IMR-90 (cell line): ENCODE results near the gene MAML3. TPM values are rescaled to one million over a fixed set of nuclear protein-coding genes. Genes with fewer than 3 reads are reported as not detected.

ENCODE experiments used
- ATAC-seq: fragments of 200-7000 bp; cut with Tn5 transposase; 2 replicates; pipeline ENCODE4 v1.9.1; 2020; ENCODE audit warnings: low read depth, mild to moderate bottlenecking, moderate library complexity
- BruUV-seq: library from RNA; stranded (reverse); fragments of 400-500 nt; replicated peaks from 2 replicates; lab custom pipeline; 2021; lab: Mats Ljungman, UMichigan
- CTCF ChIA-PET: fragments of 300-600 bp; formaldehyde crosslinking; extraction: SDS; loops from one replicate; lab custom pipeline; 2021; ENCODE audit warnings: antibody characterized with exemption; lab: Yijun Ruan, JAX
- POLR2A ChIA-PET: fragments of 300-600 bp; sonication (Branson Sonifier 250); formaldehyde crosslinking; loops from one replicate; lab custom pipeline; 2022; ENCODE audit warnings: antibody characterized with exemption; ENCODE audit not compliant: unreplicated experiment; lab: Charles Lee
- DNase-seq: peaks from one replicate; pipeline ENCODE4 v3.0.0; 2013
- H2AFZ ChIP-seq: replicated peaks from 2 replicates; pipeline ENCODE3; 2013; ENCODE audit warnings: low read length, mild to moderate bottlenecking; ENCODE audit not compliant: poor library complexity
- H2AK5ac ChIP-seq: 2 replicates; pipeline ENCODE4 v1.6.1; 2013; ENCODE audit warnings: low read depth, low read length, inconsistent platforms
- H2AK9ac ChIP-seq: replicated peaks from 2 replicates; pipeline ENCODE3; 2013; ENCODE audit warnings: mild to moderate bottlenecking, low read depth, low read length, moderate library complexity; ENCODE audit not compliant: poor library complexity
- H2BK120ac ChIP-seq: 2 replicates; pipeline ENCODE4 v1.6.1; 2013; ENCODE audit warnings: low read depth, low read length, inconsistent platforms
- H2BK15ac ChIP-seq: 3 replicates; pipeline ENCODE4 v1.6.1; 2013; ENCODE audit warnings: low read depth, low read length, inconsistent platforms
- H2BK20ac ChIP-seq: 2 replicates; pipeline ENCODE4 v1.6.1; 2013; ENCODE audit warnings: low read depth, mild to moderate bottlenecking, inconsistent platforms, low read length, moderate library complexity
- H2BK5ac ChIP-seq: 2 replicates; pipeline ENCODE4 v1.6.1; 2013; ENCODE audit warnings: mild to moderate bottlenecking, low read depth, low read length, inconsistent platforms; ENCODE audit not compliant: poor library complexity, severe bottlenecking
- H3K14ac ChIP-seq: replicated peaks from 2 replicates; pipeline ENCODE4 v1.6.1; 2013; ENCODE audit warnings: low read depth, low read length, inconsistent platforms
- H3K18ac ChIP-seq: 2 replicates; pipeline ENCODE4 v1.6.1; 2013; ENCODE audit warnings: low read depth, low read length, control low read depth
- H3K23ac ChIP-seq: 2 replicates; pipeline ENCODE4 v1.6.1; 2013; ENCODE audit warnings: low read depth, low read length, inconsistent platforms
- H3K27ac ChIP-seq: 2 replicates; pipeline ENCODE4 v1.5.1; 2013; ENCODE audit warnings: mild to moderate bottlenecking, control low read depth, low read length; ENCODE audit not compliant: insufficient read depth
- H3K27me3 ChIP-seq: 2 replicates; pipeline ENCODE4 v1.6.1; 2013; ENCODE audit warnings: low read length; ENCODE audit not compliant: control insufficient read depth, insufficient read depth
- H3K36me3 ChIP-seq: 2 replicates; pipeline ENCODE4 v1.6.1; 2013; ENCODE audit warnings: low read length, mixed read lengths; ENCODE audit not compliant: control insufficient read depth, insufficient read depth
- H3K4ac ChIP-seq: 2 replicates; pipeline ENCODE4 v1.6.1; 2013; ENCODE audit warnings: low read depth, low read length, inconsistent platforms
- H3K4me1 ChIP-seq: 2 replicates; pipeline ENCODE4 v1.6.1; 2013; ENCODE audit warnings: low read length, mixed read lengths; ENCODE audit not compliant: control insufficient read depth, insufficient read depth
- H3K4me2 ChIP-seq: 2 replicates; pipeline ENCODE4 v1.6.1; 2013; ENCODE audit warnings: low read depth, mild to moderate bottlenecking, control low read depth, low read length, moderate library complexity
- H3K4me3 ChIP-seq: 2 replicates; pipeline ENCODE4 v1.5.1; 2013; ENCODE audit warnings: low read depth, mild to moderate bottlenecking, control low read depth, low read length, moderate library complexity; ENCODE audit not compliant: insufficient read depth
- H3K56ac ChIP-seq: 2 replicates; pipeline ENCODE4 v1.6.1; 2013; ENCODE audit warnings: low read length, inconsistent platforms; ENCODE audit not compliant: insufficient read depth; ENCODE audit errors: extremely low read depth
- H3K79me1 ChIP-seq, 2 experiments: 2 replicates each; pipeline ENCODE4 v1.6.1; 2013; ENCODE audit warnings: low read length in 2 of 2, inconsistent platforms in 1 of 2, low read depth in 1 of 2
- H3K9ac ChIP-seq: 2 replicates; pipeline ENCODE4 v1.6.1; 2013; ENCODE audit warnings: low read depth, low read length, control low read depth
- H3K9me1 ChIP-seq: 2 replicates; pipeline ENCODE4 v1.6.1; 2013; ENCODE audit warnings: low read length, inconsistent platforms; ENCODE audit not compliant: insufficient read depth
- H3K9me3 ChIP-seq: 2 replicates; pipeline ENCODE4 v1.6.1; 2013; ENCODE audit warnings: low read length; ENCODE audit not compliant: control insufficient read depth, insufficient read depth
- H4K20me1 ChIP-seq: 2 replicates; pipeline ENCODE4 v1.6.1; 2013; ENCODE audit warnings: low read length, inconsistent platforms; ENCODE audit not compliant: insufficient read depth
- H4K5ac ChIP-seq: 2 replicates; pipeline ENCODE4 v1.6.1; 2013; ENCODE audit warnings: mild to moderate bottlenecking, low read depth, low read length, control low read depth
- H4K8ac ChIP-seq, 2 experiments: 2 replicates each; pipeline ENCODE4 v1.6.1; 2013; ENCODE audit warnings: low read depth in 2 of 2, low read length in 2 of 2, control low read depth in 1 of 2, inconsistent platforms in 1 of 2
- H4K91ac ChIP-seq: 2 replicates; pipeline ENCODE4 v1.6.1; 2013; ENCODE audit warnings: low read depth, low read length, inconsistent platforms; ENCODE audit not compliant: insufficient read depth
- BHLHE40 ChIP-seq: fragments of 150-350 bp; IDR thresholded peaks from 2 replicates; pipeline ENCODE4 v1.6.1; 2016; ENCODE audit warnings: mild to moderate bottlenecking, low read depth, low read length
- CEBPB ChIP-seq: IDR thresholded peaks from 2 replicates; pipeline ENCODE4 v1.6.1; 2012; ENCODE audit warnings: low read depth, low read length, improper control_type of control experiment
- CHD1 ChIP-seq: IDR thresholded peaks from 2 replicates; pipeline ENCODE4 v1.6.1; 2012; ENCODE audit warnings: low read depth, low read length, improper control_type of control experiment
- ELK1 ChIP-seq: fragments of 150-350 bp; IDR thresholded peaks from 2 replicates; pipeline ENCODE4 v1.6.1; 2016; ENCODE audit warnings: low read depth, mild to moderate bottlenecking, low read length, moderate library complexity, borderline replicate concordance
- FOS ChIP-seq: fragments of 150-350 bp; IDR thresholded peaks from 2 replicates; pipeline ENCODE4 v1.6.1; 2016; ENCODE audit warnings: low read depth, low read length
- MAFK ChIP-seq: IDR thresholded peaks from 2 replicates; pipeline ENCODE4 v1.6.1; 2012; ENCODE audit warnings: low read depth, low read length, improper control_type of control experiment
- MAZ ChIP-seq: IDR thresholded peaks from 2 replicates; pipeline ENCODE4 v1.6.1; 2012; ENCODE audit warnings: low read depth, mild to moderate bottlenecking, low read length, improper control_type of control experiment, moderate library complexity, borderline replicate concordance
- MXI1 ChIP-seq: IDR thresholded peaks from 2 replicates; pipeline ENCODE4 v1.6.1; 2012; ENCODE audit warnings: low read depth, mild to moderate bottlenecking, low read length, moderate library complexity, borderline replicate concordance
- NFE2L2 ChIP-seq: fragments of 150-350 bp; IDR thresholded peaks from 2 replicates; pipeline ENCODE4 v1.6.1; 2016; ENCODE audit warnings: low read depth, mild to moderate bottlenecking, low read length
- POLR2A ChIP-seq: IDR thresholded peaks from 2 replicates; pipeline ENCODE4 v1.6.1; 2012; ENCODE audit warnings: mild to moderate bottlenecking, low read depth, low read length
- RAD21 ChIP-seq: IDR thresholded peaks from 2 replicates; pipeline ENCODE4 v1.6.1; 2012; ENCODE audit warnings: low read length, improper control_type of control experiment
- RCOR1 ChIP-seq: IDR thresholded peaks from 2 replicates; pipeline ENCODE4 v1.6.1; 2012; ENCODE audit warnings: mild to moderate bottlenecking, low read length, improper control_type of control experiment; ENCODE audit not compliant: insufficient replicate concordance
- RFX5 ChIP-seq: IDR thresholded peaks from 2 replicates; pipeline ENCODE4 v1.8.0; 2012; ENCODE audit warnings: low read depth, mild to moderate bottlenecking, low read length, moderate library complexity
- WGBS, 2 experiments: methylation state at CpG; one replicate each; pipeline versions ENCODE4 v1.1.5 to v1.1.7; 2013; ENCODE audit warnings: missing lambda C conversion rate in 2 of 2; ENCODE audit not compliant: insufficient read length in 1 of 2; ENCODE audit errors: extremely low coverage in 2 of 2; 5-methylcytosine and 5-hydroxymethylcytosine counted together
- dilution Hi-C: fragments of 300-500 bp; cut with HindIII; formaldehyde crosslinking; loops from one replicate; pipeline ENCODE4 v1.14.3; 2018; ENCODE audit warnings: low sequenced_read_pairs; ENCODE audit not compliant: unreplicated experiment
- in situ Hi-C: fragments of 300-500 bp; cut with MboI; formaldehyde crosslinking; loops from 3 replicates; pipeline ENCODE4 v1.14.3; 2019; ENCODE audit warnings: low sequenced_read_pairs, inconsistent platforms, mixed read lengths
- intact Hi-C: fragments of 100-400 bp; cut with micrococcal nuclease; formaldehyde crosslinking; loops from 2 replicates; pipeline ENCODE4 v1.10.0; 2022
- polyA plus RNA-seq, 3 experiments: library from polyadenylated mRNA; depleted of rRNA; stranded (reverse); fragments of >200 nt; gene quantifications; 2 replicates each; pipeline ENCODE4 v1.2.3, GENCODE V29; 2012; ENCODE audit warnings: low replicate concordance in 1 of 3
- total RNA-seq: library from RNA; depleted of rRNA; stranded (reverse); fragments of >200 nt; gene quantifications from 2 replicates; pipeline ENCODE4 v1.2.3, GENCODE V29; 2012
- TF ChIP-seq, protein P1 (sequence below): conservative IDR thresholded peaks from 2 replicates; pipeline ENCODE4 v1.5.1; 2012; ENCODE audit warnings: mild to moderate bottlenecking, low read depth, low read length, improper control_type of control experiment
- TF ChIP-seq, protein P2 (sequence below): fragments of 150-350 bp; IDR thresholded peaks from 2 replicates; pipeline ENCODE4 v1.6.1; 2017; ENCODE audit warnings: mild to moderate bottlenecking, antibody characterized with exemption, low read length, low read depth

Gene MAML3
- total and polyA plus RNA-seq, 2 of the 4 experiments (the other 2 are of a cell fraction): 0.90 to 1.7 TPM

- CTCF ChIA-PET: no interaction called here
- 67% methylated on average over 1 of the region's 2 CpGs; no CpG with 5 or more reads in 1 of the 2 experiments for WGBS, 2 experiments
- Histone ChIP-seq H3K18ac (no peak overlapping the region), H4K20me1 (no peaks in the 10 kb centered on the region), H2BK15ac (no peak overlapping the region), H3K56ac (no peak overlapping the region), H3K9me1 (no peaks in the 10 kb centered on the region), H3K14ac (no peak overlapping the region), H3K27me3 (no peaks in the 10 kb centered on the region), H3K79me1 (no peaks in the 10 kb centered on the region), H2AK9ac (no peak overlapping the region), H3K4me1 (peaks cover 4% of the 10 kb centered on the region; the same call in 1 of the 2 replicates), H3K9me3 (no peaks in the 10 kb centered on the region), H2AK5ac (no peak overlapping the region), H4K5ac (no peak overlapping the region), H3K4me3 (no peak overlapping the region), H3K36me3 (no peaks in the 10 kb centered on the region), H2BK5ac (no peak overlapping the region), H3K4me2 (no peak overlapping the region; the same call in 1 of the 2 replicates), H3K4ac (no peak overlapping the region), H2BK120ac (no peak overlapping the region), H4K91ac (no peak overlapping the region), H3K23ac (no peak overlapping the region), H3K9ac (no peak overlapping the region), H2BK20ac (no peak overlapping the region), H2AFZ (no peak overlapping the region), H4K8ac (no peak overlapping the region), H3K27ac (no peak overlapping the region)
- in situ Hi-C loops: no loop called here
- ATAC-seq (peak; percentile 61), DNase-seq (peak; percentile 6)
- POLR2A ChIA-PET: no interaction called here
- intact Hi-C loops: no loop called here
- dilution Hi-C loops: no loop called here
- BruUV-seq: no TSS peak
- no peak for TF ChIP-seq FOS
- TF ChIP-seq, protein P1, sequence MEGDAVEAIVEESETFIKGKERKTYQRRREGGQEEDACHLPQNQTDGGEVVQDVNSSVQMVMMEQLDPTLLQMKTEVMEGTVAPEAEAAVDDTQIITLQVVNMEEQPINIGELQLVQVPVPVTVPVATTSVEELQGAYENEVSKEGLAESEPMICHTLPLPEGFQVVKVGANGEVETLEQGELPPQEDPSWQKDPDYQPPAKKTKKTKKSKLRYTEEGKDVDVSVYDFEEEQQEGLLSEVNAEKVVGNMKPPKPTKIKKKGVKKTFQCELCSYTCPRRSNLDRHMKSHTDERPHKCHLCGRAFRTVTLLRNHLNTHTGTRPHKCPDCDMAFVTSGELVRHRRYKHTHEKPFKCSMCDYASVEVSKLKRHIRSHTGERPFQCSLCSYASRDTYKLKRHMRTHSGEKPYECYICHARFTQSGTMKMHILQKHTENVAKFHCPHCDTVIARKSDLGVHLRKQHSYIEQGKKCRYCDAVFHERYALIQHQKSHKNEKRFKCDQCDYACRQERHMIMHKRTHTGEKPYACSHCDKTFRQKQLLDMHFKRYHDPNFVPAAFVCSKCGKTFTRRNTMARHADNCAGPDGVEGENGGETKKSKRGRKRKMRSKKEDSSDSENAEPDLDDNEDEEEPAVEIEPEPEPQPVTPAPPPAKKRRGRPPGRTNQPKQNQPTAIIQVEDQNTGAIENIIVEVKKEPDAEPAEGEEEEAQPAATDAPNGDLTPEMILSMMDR: no peak
- TF ChIP-seq RFX5: no peak
- no peak for TF ChIP-seq MAFK
- no peak for TF ChIP-seq POLR2A
- TF ChIP-seq CHD1: no peak
- TF ChIP-seq NFE2L2: no peak
- no peak for TF ChIP-seq RCOR1
- no peak for TF ChIP-seq CEBPB
- TF ChIP-seq RAD21: no peak
- no peak for TF ChIP-seq BHLHE40
- TF ChIP-seq ELK1: no peak
- no peak for TF ChIP-seq MAZ
- TF ChIP-seq, protein P2, sequence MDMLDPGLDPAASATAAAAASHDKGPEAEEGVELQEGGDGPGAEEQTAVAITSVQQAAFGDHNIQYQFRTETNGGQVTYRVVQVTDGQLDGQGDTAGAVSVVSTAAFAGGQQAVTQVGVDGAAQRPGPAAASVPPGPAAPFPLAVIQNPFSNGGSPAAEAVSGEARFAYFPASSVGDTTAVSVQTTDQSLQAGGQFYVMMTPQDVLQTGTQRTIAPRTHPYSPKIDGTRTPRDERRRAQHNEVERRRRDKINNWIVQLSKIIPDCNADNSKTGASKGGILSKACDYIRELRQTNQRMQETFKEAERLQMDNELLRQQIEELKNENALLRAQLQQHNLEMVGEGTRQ: no peak
- no peak for TF ChIP-seq MXI1
Observed at GRCh38 chr4:139834981-139835391, 319.0 kb downstream of the MAML3 start.
